Measurements from ENCODE around the gene EDN1. TPM values are rescaled to one million over a fixed set of nuclear protein-coding genes. Genes with fewer than 3 reads are reported as not detected.
A peak's percentile ranks its signal among the peaks of the same experiment; 100 is the strongest.

EDN1 gene
- total RNA-seq, 6 experiments from 2014 or later: 2.6 to 7.4 (median 3.7) TPM

DNA sequence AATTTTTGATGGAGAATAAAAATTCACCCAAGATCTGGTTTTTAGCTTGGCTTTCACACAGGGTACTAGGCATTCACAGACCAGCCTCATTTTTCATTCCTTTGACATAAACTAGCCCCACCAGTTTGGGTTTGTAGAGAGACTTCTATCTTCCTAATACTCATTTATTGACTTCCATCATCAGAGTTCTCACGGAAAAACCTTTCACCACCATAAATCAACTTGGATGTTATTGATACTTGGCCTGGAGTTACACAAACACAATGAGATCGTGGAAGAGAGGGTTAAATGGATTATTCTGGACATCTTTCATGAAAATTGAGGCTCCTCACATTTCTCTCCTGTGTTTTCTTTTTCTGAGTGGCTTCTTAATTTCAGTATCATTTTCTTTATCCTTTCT, 26.8 kb upstream of the EDN1 start:
- no peaks in the 10 kb centered on the region; the same call in 1 of the 2 replicates for H3K27me3 Mint-ChIP-seq (ENCODE audit: insufficient read depth)
- DNase-seq: no peak
- no peaks in the 10 kb centered on the region for H3K9me3 Mint-ChIP-seq
- TF ChIP-seq, protein P1, sequence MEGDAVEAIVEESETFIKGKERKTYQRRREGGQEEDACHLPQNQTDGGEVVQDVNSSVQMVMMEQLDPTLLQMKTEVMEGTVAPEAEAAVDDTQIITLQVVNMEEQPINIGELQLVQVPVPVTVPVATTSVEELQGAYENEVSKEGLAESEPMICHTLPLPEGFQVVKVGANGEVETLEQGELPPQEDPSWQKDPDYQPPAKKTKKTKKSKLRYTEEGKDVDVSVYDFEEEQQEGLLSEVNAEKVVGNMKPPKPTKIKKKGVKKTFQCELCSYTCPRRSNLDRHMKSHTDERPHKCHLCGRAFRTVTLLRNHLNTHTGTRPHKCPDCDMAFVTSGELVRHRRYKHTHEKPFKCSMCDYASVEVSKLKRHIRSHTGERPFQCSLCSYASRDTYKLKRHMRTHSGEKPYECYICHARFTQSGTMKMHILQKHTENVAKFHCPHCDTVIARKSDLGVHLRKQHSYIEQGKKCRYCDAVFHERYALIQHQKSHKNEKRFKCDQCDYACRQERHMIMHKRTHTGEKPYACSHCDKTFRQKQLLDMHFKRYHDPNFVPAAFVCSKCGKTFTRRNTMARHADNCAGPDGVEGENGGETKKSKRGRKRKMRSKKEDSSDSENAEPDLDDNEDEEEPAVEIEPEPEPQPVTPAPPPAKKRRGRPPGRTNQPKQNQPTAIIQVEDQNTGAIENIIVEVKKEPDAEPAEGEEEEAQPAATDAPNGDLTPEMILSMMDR (IDR thresholded peaks at IDR 0.05): no peak
- no peak overlapping the region for H3K27ac Mint-ChIP-seq
- H3K4me3 Mint-ChIP-seq: no peak overlapping the region
- peaks cover 35% of the 10 kb centered on the region for H3K4me1 Mint-ChIP-seq (ENCODE audit: low read depth)
- H3K36me3 Mint-ChIP-seq (ENCODE audit: low read depth): no peaks in the 10 kb centered on the region

DNA sequence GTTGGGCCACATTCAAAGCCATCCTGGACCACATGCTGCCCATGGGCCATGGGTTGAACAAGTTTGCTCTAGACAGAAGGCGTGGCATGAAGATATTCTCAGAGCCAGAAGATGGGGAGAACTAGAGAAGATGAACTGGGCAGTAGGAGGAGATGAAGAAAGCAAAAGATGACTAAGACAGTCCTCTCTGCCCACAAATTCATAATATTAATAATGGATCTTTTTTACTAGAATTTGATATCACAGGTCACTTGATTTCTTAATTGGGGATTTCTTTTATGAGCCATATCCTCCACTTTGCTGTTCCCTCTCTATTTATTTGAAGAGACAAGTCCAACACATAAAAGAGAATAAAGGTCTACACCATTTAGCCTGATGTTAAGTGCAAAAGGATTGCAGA, 25.5 kb upstream of the EDN1 start:
- Mint-ChIP-seq H3K27me3 (ENCODE audit: insufficient read depth) (no peaks in the 10 kb centered on the region; the same call in 1 of the 2 replicates), H3K27ac (no peak overlapping the region), H3K9me3 (no peaks in the 10 kb centered on the region), H3K4me3 (no peak overlapping the region), H3K4me1 (ENCODE audit: low read depth) (peaks cover 35% of the 10 kb centered on the region), H3K36me3 (ENCODE audit: low read depth) (no peaks in the 10 kb centered on the region)
- DNase-seq: no peak
- TF ChIP-seq, protein P1 (IDR thresholded peaks at IDR 0.05): no peak

DNA sequence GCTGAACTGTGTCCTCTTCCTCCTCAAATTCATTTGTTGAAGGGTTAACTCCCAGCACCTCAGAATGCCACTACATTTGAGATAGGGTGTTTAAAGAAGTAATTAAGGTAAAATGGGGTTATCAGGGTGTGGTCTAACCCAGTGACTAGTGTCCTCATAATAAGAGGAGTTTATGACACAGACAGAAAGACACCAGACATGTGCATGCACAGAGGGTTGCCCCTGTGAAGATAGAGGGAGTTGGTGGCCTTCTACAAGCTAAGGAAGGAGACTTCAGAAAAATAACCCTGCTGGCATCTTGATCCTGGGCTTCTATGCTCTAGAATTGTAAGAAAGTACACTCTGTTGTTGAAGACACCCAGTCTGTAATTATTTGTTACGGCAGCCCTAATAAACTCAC, 24.9 kb upstream of the EDN1 start:
- H3K9me3 Mint-ChIP-seq: no peaks in the 10 kb centered on the region
- DNase-seq: no peak
- no peaks in the 10 kb centered on the region; the same call in 1 of the 2 replicates for H3K27me3 Mint-ChIP-seq (ENCODE audit: insufficient read depth)
- peaks cover 35% of the 10 kb centered on the region for H3K4me1 Mint-ChIP-seq (ENCODE audit: low read depth)
- H3K4me3 Mint-ChIP-seq: peak overlapping the region; percentile 68
- H3K27ac Mint-ChIP-seq: peak overlapping the region; percentile 75
- TF ChIP-seq, protein P1 (IDR thresholded peaks at IDR 0.05): no peak
- no peaks in the 10 kb centered on the region for H3K36me3 Mint-ChIP-seq (ENCODE audit: low read depth)

DNA sequence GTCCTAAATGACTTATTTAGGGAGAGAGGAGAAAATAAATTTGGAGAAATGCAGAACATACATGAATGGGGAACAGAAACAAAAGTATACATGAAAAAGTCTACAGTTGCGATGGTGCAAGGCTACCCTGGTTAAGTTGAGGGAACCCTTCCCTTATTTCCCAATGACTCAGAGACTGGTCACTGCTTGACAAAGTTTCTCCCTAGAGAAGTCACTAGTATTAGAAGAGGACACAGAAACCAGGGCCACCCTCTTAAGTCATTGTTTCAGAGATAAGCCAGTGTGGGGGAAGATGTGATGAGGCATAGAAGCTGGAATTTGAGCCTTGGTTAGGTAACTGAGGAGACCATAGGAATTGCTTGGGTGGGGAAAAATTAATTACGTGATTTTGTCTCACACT, 24.4 kb upstream of the EDN1 start:
- Mint-ChIP-seq H3K4me1 (ENCODE audit: low read depth) (peaks cover 35% of the 10 kb centered on the region), H3K36me3 (ENCODE audit: low read depth) (no peaks in the 10 kb centered on the region), H3K27ac (peak overlapping the region; percentile 75), H3K4me3 (peak overlapping the region; percentile 68), H3K27me3 (ENCODE audit: insufficient read depth) (no peaks in the 10 kb centered on the region; the same call in 1 of the 2 replicates), H3K9me3 (no peaks in the 10 kb centered on the region)
- TF ChIP-seq, protein P1 (IDR thresholded peaks at IDR 0.05): no peak
- DNase-seq: peak; percentile 60

DNA sequence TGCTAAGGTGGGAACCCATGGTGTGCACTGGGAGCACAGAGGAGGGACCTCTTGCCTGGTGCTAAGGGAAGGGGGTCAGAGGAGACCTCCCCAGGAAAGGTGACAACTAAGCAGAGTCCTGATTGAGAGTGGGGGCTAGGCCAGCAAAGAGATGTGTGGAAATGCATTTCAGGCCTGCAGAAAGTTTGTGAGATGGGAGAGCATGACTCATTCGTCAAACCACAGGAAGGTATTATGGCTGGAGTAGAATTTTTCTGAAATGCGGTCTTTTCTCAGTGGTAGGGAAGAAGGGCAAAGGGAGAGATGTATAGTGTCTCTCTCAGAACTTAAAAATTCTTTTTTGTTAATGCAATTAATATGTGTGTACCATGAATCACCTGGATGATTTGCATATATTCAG, 23.6 kb upstream of the EDN1 start:
- H3K36me3 Mint-ChIP-seq (ENCODE audit: low read depth): peaks cover 7% of the 10 kb centered on the region; the same call in 1 of the 2 replicates
- peaks cover 35% of the 10 kb centered on the region for H3K4me1 Mint-ChIP-seq (ENCODE audit: low read depth)
- peak; percentile 57 for DNase-seq
- H3K27me3 Mint-ChIP-seq (ENCODE audit: insufficient read depth): no peaks in the 10 kb centered on the region; the same call in 1 of the 2 replicates
- TF ChIP-seq, protein P1 (IDR thresholded peaks at IDR 0.05): no peak
- H3K27ac Mint-ChIP-seq: peak overlapping the region; percentile 75
- peak overlapping the region; percentile 68 for H3K4me3 Mint-ChIP-seq
- no peaks in the 10 kb centered on the region for H3K9me3 Mint-ChIP-seq

DNA sequence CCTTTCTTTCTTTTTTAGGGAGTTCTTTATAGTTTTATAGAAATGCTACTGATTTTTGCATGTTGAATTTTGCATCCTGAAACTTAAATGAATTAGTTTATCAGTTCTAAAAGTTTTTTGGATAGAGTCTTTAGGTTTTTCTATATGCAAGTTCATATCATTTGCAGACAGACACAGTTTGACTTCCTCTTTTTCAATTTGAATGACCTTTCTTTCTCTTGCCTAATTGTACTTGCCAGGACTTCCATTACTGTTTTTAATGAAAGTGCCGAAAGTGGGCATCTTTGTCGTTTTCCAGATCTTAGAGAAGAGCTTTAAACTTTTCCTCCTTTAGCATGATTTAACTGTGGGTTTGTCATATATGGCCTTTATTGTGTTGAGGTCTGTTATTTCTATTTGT, 21.1 kb upstream of the EDN1 start:
- no peak overlapping the region for H3K4me3 Mint-ChIP-seq
- H3K9me3 Mint-ChIP-seq: peaks cover 7% of the 10 kb centered on the region
- H3K27me3 Mint-ChIP-seq (ENCODE audit: insufficient read depth): no peaks in the 10 kb centered on the region; the same call in 1 of the 2 replicates
- no peak overlapping the region for H3K27ac Mint-ChIP-seq
- TF ChIP-seq, protein P1 (IDR thresholded peaks at IDR 0.05): no peak
- DNase-seq: no peak
- peaks cover 15% of the 10 kb centered on the region for H3K36me3 Mint-ChIP-seq (ENCODE audit: low read depth)
- H3K4me1 Mint-ChIP-seq (ENCODE audit: low read depth): peaks cover 52% of the 10 kb centered on the region

Data from HFFc6 (cell line).